DOHH2 (cell line): ENCODE data around the gene SF3A2.

ENCODE experiments used
- H3F3A ChIP-seq: fragments of 200-600 bp; sonication (generic), shearing (Covaris generic); 2 replicates; pipeline ENCODE4 v1.6.0; 2016; ENCODE audit warnings: antibody characterized with exemption, mild to moderate bottlenecking; ENCODE audit not compliant: control insufficient read depth, insufficient read depth
- H3K27ac ChIP-seq: fragments of 200-600 bp; sonication (generic); 2 replicates; pipeline ENCODE4 v1.5.1; 2014; ENCODE audit warnings: low read depth, mild to moderate bottlenecking, low read length, moderate library complexity
- H3K27me3 ChIP-seq: fragments of 200-600 bp; sonication (generic); 2 replicates; pipeline ENCODE4 v1.6.1; 2014; ENCODE audit warnings: mild to moderate bottlenecking, low read length, mixed read lengths; ENCODE audit not compliant: control insufficient read depth
- H3K36me3 ChIP-seq: fragments of 200-600 bp; sonication (generic); 2 replicates; pipeline ENCODE4 v1.6.1; 2014; ENCODE audit warnings: mild to moderate bottlenecking, low read length, moderate library complexity, mixed read lengths; ENCODE audit not compliant: control insufficient read depth
- H3K4me1 ChIP-seq: fragments of 200-600 bp; sonication (generic); 2 replicates; pipeline ENCODE4 v1.6.1; 2014; ENCODE audit warnings: mild to moderate bottlenecking, low read length, mixed read lengths; ENCODE audit not compliant: control insufficient read depth
- H3K4me2 ChIP-seq: fragments of 200-600 bp; sonication (generic); 2 replicates; pipeline ENCODE4 v1.6.0; 2014; ENCODE audit warnings: mild to moderate bottlenecking, low read length, moderate library complexity
- H3K4me3 ChIP-seq: fragments of 200-600 bp; sonication (generic); 2 replicates; pipeline ENCODE4 v1.5.1; 2014; ENCODE audit warnings: mild to moderate bottlenecking, low read length, mixed read lengths
- H3K79me2 ChIP-seq: fragments of 200-600 bp; sonication (generic); 2 replicates; pipeline ENCODE4 v1.6.1; 2014; ENCODE audit warnings: mild to moderate bottlenecking, low read length, mixed read lengths; ENCODE audit not compliant: control insufficient read depth
- H3K9me2 ChIP-seq: fragments of 200-600 bp; sonication (generic); replicated peaks from 2 replicates; pipeline ENCODE4 v1.6.1; 2014; ENCODE audit warnings: mild to moderate bottlenecking, low read length, mixed read lengths; ENCODE audit not compliant: control insufficient read depth
- H3K9me3 ChIP-seq: fragments of 200-600 bp; sonication (generic); 2 replicates; pipeline ENCODE4 v1.6.1; 2014; ENCODE audit warnings: antibody characterized with exemption, low read length, mixed read lengths; ENCODE audit not compliant: control insufficient read depth, insufficient read depth
- H4K20me1 ChIP-seq: fragments of 200-600 bp; sonication (generic); 2 replicates; pipeline ENCODE4 v1.6.0; 2014; ENCODE audit warnings: low read depth, mild to moderate bottlenecking, antibody characterized with exemption, low read length, moderate library complexity; ENCODE audit not compliant: control insufficient read depth, insufficient read depth
- CTCF ChIP-seq: fragments of 200-600 bp; sonication (generic); IDR thresholded peaks from one replicate; pipeline ENCODE4 v1.5.1; 2014; ENCODE audit warnings: antibody characterized with exemption, mild to moderate bottlenecking, low read depth, low read length; ENCODE audit not compliant: poor library complexity, severe bottlenecking
- EZH2phosphoT487 ChIP-seq: fragments of 200-600 bp; sonication (generic); IDR thresholded peaks from 2 replicates; pipeline ENCODE4 v1.6.1; 2017; ENCODE audit warnings: borderline replicate concordance, mild to moderate bottlenecking, antibody characterized with exemption, low read length, moderate library complexity, mixed read lengths

The SF3A2 gene

GRCh38 chr19:2201473-2202148 is 35.0 kb upstream of the SF3A2 start:
- TF ChIP-seq EZH2phosphoT487: no peak
- TF ChIP-seq CTCF: no peak

GRCh38 chr19:2202366-2202765 is 34.3 kb upstream of the SF3A2 start:
- Histone ChIP-seq H3K4me1 (no peaks in the 10 kb centered on the region), H3K27me3 (no peaks in the 10 kb centered on the region), H4K20me1 (no peaks in the 10 kb centered on the region; the same call in 1 of the 2 replicates), H3K4me3 (no peak overlapping the region), H3K9me3 (no peaks in the 10 kb centered on the region), H3K79me2 (peaks cover 24% of the 10 kb centered on the region), H3K27ac (no peak overlapping the region), H3F3A (no peaks in the 10 kb centered on the region), H3K36me3 (peaks cover 61% of the 10 kb centered on the region), H3K9me2 (no peaks in the 10 kb centered on the region), H3K4me2 (no peak overlapping the region)
- TF ChIP-seq EZH2phosphoT487 (no peak), CTCF (no peak)

More at GRCh38 chr19:2201473-2202148, 35.0 kb upstream of the SF3A2 start:
- no peaks in the 10 kb centered on the region for H3F3A ChIP-seq
- no peaks in the 10 kb centered on the region for H3K9me2 ChIP-seq
- no peak overlapping the region for H3K4me2 ChIP-seq
- no peaks in the 10 kb centered on the region for H3K27me3 ChIP-seq
- H3K36me3 ChIP-seq: peaks cover 63% of the 10 kb centered on the region
- no peak overlapping the region for H3K27ac ChIP-seq
- H3K9me3 ChIP-seq: no peaks in the 10 kb centered on the region
- H4K20me1 ChIP-seq: no peaks in the 10 kb centered on the region; the same call in 1 of the 2 replicates
- H3K4me3 ChIP-seq: no peak overlapping the region
- peaks cover 31% of the 10 kb centered on the region for H3K79me2 ChIP-seq
- no peaks in the 10 kb centered on the region for H3K4me1 ChIP-seq

GRCh38 chr19:2207008-2207407 is 29.6 kb upstream of the SF3A2 start:
- Histone ChIP-seq H3K4me2 (no peak overlapping the region), H3K9me2 (no peaks in the 10 kb centered on the region), H3K4me1 (no peaks in the 10 kb centered on the region), H3K36me3 (peaks cover 75% of the 10 kb centered on the region), H3K79me2 (no peaks in the 10 kb centered on the region; the same call in 1 of the 2 replicates), H3K27ac (no peak overlapping the region), H3K4me3 (no peak overlapping the region), H3K9me3 (no peaks in the 10 kb centered on the region), H3F3A (no peaks in the 10 kb centered on the region), H4K20me1 (no peaks in the 10 kb centered on the region), H3K27me3 (no peaks in the 10 kb centered on the region)
- TF ChIP-seq EZH2phosphoT487 (no peak), CTCF (no peak)
